ENCODE measurements around the gene STAU1.

DNA sequence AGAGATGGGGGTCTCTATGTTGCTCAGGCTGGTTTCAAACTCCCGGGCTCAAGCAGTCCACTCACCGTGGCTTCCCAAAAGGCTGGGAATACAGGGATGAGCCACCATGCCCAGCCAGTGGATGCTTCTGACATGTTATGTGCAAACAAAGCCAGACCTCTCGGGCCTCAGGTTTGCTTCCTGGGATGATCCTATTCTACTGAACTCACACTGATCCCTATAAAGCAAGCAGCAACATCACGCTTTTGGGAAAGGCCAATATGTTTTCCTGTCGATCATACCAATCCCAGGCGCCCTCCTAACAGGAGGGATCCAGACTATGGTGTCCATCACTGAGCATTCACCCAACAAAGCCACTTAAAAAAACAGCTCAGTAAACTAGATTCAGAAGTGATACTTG lies 81.8 kb downstream of the STAU1 start:
- TF ChIP-seq CTCF (IDR thresholded peaks at IDR 0.05) (no peak), POLR2A (IDR thresholded peaks at IDR 0.05) (no peak)

Measured in prostate gland (tissue), 2 donors.